ENCODE data around the gene NCAM1. TPM values are rescaled to one million over a fixed set of nuclear protein-coding genes. Genes with fewer than 3 reads are reported as not detected.

The NCAM1 gene
- total RNA-seq, 1 donor from 2014 or later, result 3.9 TPM

- no peak for DNase-seq (ENCODE audit: low read depth)
Observed at GRCh38 chr11:113168354-113169342, 207.4 kb downstream of the NCAM1 start.

GRCh38 chr11:113172382-113172951 lies 211.2 kb downstream of the NCAM1 start:
- no peak for DNase-seq (ENCODE audit: low read depth)

GRCh38 chr11:113173126-113173525 lies 211.9 kb downstream of the NCAM1 start:
- no peak for DNase-seq (ENCODE audit: low read depth)

DNA sequence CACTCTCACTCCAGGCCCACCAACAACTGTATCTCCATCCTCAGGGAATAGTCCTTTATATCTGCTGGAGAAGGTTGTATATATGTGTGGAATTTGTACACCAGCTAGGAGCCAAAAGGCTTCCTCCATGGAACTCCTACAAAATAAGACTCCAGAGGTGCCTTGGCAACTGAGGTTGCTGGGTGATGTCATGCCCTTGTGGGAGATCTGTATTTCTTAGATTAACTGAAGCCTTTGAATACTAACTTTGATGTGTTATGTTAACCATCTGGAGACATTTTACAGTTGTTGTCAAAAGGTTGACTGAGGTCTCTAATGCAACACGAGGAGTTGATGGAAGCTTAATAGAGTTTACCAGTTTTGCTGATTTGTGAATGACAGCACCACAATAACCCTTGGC lies 213.7 kb downstream of the NCAM1 start:
- no peak for DNase-seq (ENCODE audit: low read depth)

DNA sequence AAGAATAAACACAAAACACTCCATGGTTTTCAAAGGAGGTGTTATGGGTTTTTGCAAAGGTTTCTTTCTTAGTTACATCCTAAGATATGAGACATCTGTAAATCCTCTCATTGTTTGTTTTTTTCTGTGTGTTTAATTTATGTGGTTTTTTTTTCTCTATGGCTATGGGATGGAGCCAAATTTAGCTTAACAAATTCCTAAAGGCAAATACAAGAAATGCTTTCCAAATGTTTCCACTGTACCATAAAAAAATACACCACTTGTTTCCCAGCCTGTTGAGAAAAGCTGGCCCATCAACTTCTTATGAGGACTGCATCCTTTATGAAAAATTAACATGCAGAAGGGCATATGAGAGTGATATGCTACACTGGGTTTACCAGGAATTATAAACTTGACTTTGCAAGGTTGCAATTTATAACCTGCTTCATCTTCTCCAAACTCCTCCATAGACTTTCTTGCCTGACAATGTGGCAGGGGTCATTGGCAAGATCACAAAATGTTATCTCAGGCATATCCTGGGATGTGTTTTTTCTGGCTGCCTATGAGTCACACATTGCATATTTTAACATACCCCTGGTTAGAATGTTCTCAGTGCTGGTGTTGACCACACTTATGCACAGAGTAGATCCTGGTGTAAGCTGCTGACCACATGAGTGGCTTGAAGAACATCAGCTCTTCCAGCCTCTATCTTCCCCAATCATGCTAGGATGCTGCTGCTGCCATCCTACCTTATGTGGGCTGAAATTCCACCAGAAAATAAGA lies 215.6 kb downstream of the NCAM1 start:
- DNase-seq (ENCODE audit: low read depth), result peak; percentile 11

- DNase-seq (ENCODE audit: low read depth), result no peak
Observed at GRCh38 chr11:113177671-113178070, 216.5 kb downstream of the NCAM1 start.

GRCh38 chr11:113178381-113179070 lies 217.3 kb downstream of the NCAM1 start:
- no peak for DNase-seq (ENCODE audit: low read depth)

- no peak for DNase-seq (ENCODE audit: low read depth)
Observed at GRCh38 chr11:113179181-113179704, 218.0 kb downstream of the NCAM1 start.

GRCh38 chr11:113181094-113181493 lies 219.9 kb downstream of the NCAM1 start:
- no peak for DNase-seq (ENCODE audit: low read depth)

DNA sequence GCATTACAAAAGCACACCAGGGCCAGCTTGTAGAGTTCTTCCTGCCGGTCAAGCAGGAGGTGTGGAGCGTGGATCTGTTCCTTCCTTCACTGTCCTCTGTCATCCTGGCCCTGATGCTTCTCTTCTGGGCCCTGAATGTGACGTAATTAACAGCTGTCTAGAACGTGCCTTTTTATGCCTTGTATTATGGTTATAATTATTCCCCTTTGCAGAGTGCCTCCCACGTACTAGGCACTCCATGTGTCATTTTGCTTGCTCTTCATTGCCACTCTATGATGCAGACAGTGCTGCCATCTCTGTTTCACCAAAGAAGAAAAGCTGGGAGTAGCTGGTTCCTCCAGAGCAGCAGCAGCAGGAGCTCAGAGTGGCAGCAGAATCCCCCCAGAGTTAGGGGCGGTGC lies 221.1 kb downstream of the NCAM1 start:
- DNase-seq (ENCODE audit: low read depth), result no peak

GRCh38 chr11:113184498-113184897 lies 223.3 kb downstream of the NCAM1 start:
- peak; percentile 56 for DNase-seq (ENCODE audit: low read depth)

DNA sequence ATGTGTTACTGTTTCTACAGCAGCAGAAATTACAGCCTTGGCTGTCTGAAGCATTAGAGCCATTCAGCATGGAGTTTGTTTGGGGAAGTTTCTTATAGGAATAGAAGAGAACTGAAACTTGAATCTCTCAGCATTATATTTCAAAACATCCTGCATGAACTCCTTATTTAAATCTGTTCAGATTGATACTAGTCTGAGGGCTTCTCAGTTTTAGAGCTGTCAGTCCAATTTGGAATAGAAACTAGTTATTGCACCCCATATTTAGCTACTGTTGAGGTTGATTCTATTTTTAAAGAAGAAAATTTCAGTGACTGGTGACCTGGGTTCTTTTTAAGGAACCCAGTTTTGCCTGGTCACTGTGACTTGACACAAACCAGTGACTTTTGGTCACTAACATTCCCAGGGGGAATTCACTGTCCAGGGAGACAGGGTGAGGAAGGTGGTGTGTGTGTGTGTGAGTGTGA lies 227.2 kb downstream of the NCAM1 start:
- no peak for DNase-seq (ENCODE audit: low read depth)

GRCh38 chr11:113189909-113190667 lies 228.9 kb downstream of the NCAM1 start:
- no peak for DNase-seq (ENCODE audit: low read depth)

GRCh38 chr11:113192121-113192925 lies 231.1 kb downstream of the NCAM1 start:
- DNase-seq (ENCODE audit: low read depth), result no peak

- no peak for DNase-seq (ENCODE audit: low read depth)
Observed at GRCh38 chr11:113193016-113193415, 231.8 kb downstream of the NCAM1 start.

- no peak for DNase-seq (ENCODE audit: low read depth)
Observed at GRCh38 chr11:113193946-113194345, 232.7 kb downstream of the NCAM1 start.

GRCh38 chr11:113195728-113196127 lies 234.5 kb downstream of the NCAM1 start:
- no peak for DNase-seq (ENCODE audit: low read depth)

DNA sequence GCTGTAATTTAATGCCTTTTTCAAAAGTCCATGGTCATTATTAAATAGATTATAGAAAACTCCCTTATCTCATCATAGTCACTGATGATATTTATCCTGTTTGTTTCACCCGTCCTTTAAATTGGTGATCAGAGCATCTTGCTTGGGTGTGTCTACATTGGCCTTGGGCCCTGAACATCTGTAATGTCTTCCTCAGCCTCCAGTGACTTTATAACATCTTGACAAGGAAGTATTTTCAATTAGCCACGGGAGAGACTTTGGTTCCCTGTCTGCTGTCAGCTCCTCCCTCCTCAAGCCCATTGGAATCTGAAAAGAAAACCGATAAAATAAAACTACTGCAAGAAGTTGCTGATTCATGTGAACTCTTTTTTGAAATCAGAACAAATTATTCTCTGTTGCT lies 236.2 kb downstream of the NCAM1 start:
- DNase-seq (ENCODE audit: low read depth), result no peak

- DNase-seq (ENCODE audit: low read depth), result no peak
Observed at GRCh38 chr11:113198972-113199661, 237.9 kb downstream of the NCAM1 start.

Data from renal cortical epithelial cell (primary cell).